GM12865 (cell line): Measurements from ENCODE around the gene FMN1.

Experiments used
- DNase-seq: peaks from one replicate; pipeline ENCODE4 v3.0.0; 2010; ENCODE audit warnings: low read depth
- H3K4me3 ChIP-seq: 2 replicates; pipeline ENCODE4 v1.5.1; 2011; ENCODE audit warnings: mild to moderate bottlenecking, low read depth, low read length, control low read depth
- TF ChIP-seq, protein P1 (sequence below): IDR thresholded peaks from 2 replicates; pipeline ENCODE4 v1.5.1; 2011; ENCODE audit warnings: low read length, control low read depth, low read depth, inconsistent platforms; ENCODE audit not compliant: insufficient read depth; ENCODE audit errors: missing control alignments

The FMN1 gene

DNA sequence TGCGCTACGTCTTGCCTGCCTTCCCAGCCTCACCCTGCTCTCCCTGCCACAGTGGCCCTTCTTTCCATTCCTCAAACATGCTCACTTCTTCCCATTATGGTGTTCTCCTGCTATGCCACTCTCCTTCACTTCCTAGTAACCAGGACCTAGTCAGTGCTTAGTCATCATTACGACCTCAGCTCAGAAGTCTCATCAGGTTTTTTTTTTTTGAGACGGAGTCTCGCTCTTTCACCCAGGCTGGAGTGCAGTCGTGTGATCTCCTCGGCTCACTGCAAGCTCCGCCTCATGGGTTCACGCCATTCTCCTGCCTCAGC lies 327.2 kb downstream of the FMN1 start:
- no peak for DNase-seq
- H3K4me3 ChIP-seq, result no peak overlapping the region
- TF ChIP-seq, protein P1, sequence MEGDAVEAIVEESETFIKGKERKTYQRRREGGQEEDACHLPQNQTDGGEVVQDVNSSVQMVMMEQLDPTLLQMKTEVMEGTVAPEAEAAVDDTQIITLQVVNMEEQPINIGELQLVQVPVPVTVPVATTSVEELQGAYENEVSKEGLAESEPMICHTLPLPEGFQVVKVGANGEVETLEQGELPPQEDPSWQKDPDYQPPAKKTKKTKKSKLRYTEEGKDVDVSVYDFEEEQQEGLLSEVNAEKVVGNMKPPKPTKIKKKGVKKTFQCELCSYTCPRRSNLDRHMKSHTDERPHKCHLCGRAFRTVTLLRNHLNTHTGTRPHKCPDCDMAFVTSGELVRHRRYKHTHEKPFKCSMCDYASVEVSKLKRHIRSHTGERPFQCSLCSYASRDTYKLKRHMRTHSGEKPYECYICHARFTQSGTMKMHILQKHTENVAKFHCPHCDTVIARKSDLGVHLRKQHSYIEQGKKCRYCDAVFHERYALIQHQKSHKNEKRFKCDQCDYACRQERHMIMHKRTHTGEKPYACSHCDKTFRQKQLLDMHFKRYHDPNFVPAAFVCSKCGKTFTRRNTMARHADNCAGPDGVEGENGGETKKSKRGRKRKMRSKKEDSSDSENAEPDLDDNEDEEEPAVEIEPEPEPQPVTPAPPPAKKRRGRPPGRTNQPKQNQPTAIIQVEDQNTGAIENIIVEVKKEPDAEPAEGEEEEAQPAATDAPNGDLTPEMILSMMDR, result no peak

DNA sequence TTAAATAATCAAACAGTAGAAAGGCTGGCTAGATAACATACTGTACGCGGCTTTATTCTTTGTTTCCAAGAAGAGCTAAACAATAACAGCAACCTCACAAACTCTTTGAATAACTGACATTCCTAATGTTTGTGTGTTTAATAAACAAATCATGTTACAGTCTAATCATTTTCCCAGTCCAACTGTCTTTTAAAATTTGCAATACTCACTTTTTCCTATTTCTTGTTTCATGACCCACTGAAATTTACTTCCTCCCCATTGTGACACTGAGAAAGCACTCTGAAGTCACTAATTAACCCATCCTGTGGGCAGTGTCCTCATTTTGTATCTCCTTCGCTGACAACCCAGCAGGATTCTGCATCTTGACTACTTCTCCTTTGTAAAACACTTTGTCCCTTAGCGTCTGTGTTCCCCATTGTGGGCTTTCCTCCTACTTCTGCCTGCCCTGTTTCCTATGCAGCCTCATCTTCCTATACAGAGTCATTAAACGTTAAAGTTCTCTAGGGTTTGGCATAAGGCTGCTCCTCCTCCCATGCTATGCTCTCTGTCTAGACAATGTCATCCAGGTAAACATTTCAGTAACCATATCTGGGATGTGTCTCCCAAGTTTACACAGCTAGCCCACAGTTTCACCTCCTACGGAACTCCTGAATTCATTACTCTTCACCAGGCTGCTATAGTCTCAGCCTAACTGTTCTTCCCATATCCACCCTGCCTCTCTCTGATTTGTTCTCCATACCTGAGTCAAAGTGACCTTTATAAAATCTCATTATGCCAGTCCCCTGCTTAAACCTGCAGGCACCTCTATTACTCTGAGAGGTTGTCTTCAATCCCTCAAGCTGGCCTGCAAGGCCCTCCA lies 327.8 kb downstream of the FMN1 start:
- no peak for DNase-seq
- H3K4me3 ChIP-seq, result no peak overlapping the region
- TF ChIP-seq, protein P1, result no peak

DNA sequence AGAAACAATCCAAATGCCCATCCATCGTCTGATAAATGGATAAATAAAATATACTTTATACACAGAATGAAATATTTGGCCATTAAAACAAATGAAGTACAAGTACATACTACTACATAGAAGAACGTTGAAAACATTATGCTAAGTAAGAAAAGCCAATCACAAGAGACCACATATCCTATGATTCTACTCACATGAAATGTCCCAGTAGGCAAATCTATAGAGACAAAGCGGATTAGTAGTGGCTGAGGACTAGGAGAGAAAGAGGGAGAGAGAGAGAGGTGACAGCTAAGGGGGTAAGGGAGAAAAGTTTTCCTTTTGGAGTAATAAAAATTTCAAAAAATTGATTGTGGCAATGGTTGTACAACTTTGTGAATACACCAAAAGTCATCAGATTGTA lies 329.7 kb downstream of the FMN1 start:
- DNase-seq, result no peak

DNA sequence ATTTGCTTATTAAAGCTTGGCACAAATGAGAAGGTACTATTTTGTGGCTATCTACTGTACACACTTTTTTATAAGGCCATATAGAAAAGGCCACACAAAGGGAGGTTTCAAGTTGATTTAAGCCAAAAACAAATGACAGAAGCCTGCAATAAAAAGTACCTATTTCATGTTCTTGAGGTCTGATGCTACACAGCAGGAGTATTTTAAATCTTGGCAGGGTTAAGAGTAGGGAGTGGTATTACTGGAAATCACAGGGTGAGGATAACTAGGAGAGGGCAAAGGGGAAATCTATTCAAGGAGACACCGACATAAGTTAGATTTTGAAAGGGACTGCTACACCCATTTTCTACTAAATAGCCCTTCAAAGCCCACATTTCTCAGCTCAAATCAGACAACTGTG lies 330.5 kb downstream of the FMN1 start:
- no peak overlapping the region for H3K4me3 ChIP-seq
- DNase-seq, result no peak
- TF ChIP-seq, protein P1, result no peak

More for the DNA sequence above, 329.7 kb downstream of the FMN1 start:
- TF ChIP-seq, protein P1, result no peak
- no peak overlapping the region for H3K4me3 ChIP-seq

DNA sequence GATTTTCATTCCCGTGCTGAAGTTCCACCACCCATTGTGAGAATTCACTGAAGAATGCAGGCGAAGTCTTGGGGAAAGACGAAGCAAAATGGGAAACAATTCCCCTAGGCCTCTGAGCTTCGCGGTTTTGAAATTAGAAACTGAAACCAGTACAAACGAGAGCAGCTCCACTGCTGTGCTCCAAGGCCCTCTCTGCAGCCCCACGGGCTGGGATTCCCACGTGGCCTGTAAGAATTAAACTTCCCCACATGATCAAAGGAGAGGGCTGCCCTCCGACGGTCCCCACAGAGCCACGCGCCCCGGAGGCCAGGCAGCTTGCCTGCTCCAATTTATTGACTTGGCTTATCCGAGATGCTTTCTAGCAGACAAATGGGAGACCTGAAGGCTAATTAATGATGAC lies 332.8 kb downstream of the FMN1 start:
- TF ChIP-seq, protein P1, result no peak
- peak overlapping the region; percentile 5; the same call in 1 of the 2 replicates for H3K4me3 ChIP-seq
- DNase-seq, result peak; percentile 62

DNA sequence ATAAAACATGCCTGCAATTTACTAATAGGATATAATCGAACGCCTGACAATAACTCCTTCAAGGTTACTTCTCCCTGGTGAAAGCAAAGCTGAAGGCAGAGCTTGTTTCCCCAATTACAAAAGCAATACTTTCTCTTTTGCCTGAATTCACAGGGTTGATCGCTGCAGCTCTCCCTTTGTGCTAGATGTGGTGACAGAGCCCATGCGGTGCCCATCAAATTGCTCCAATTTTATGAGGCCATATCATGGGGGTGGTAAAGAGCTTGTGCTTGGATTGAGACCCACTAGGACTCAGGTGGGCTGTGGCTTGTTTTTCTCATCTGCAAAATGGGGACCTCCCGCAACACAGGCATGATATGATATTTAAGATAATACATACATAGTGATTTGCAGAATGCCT lies 333.3 kb downstream of the FMN1 start:
- TF ChIP-seq, protein P1, result no peak

DNA sequence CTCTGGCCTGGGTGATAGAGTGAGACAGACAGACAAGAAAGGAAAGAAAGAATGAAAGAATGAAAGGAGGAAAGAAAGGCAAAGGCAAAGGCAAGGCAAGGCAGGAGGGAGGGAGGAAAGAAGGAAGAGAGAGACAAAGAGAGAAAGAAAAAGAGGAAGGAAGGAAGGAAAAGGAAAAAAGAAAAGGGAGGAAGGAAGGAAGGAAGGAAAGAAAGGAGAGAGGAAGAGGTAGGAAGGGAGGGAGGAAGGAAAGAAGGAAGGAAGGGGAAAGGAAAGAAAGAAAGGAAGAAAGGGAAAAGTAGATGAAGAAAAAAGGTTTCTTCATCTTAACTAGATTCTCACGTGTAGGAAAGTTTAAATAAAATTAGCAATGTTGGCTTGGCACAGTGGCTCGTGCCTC lies 334.5 kb downstream of the FMN1 start:
- TF ChIP-seq, protein P1, result no peak
- no peak for DNase-seq
- H3K4me3 ChIP-seq, result no peak overlapping the region

More for the DNA sequence above, 333.3 kb downstream of the FMN1 start:
- DNase-seq, result no peak
- H3K4me3 ChIP-seq, result no peak overlapping the region
